ENCODE data around the gene AIF1L.

GRCh38 chr9:131050831-131051230 is 45.5 kb upstream of the AIF1L start:
- TF ChIP-seq, protein P1, sequence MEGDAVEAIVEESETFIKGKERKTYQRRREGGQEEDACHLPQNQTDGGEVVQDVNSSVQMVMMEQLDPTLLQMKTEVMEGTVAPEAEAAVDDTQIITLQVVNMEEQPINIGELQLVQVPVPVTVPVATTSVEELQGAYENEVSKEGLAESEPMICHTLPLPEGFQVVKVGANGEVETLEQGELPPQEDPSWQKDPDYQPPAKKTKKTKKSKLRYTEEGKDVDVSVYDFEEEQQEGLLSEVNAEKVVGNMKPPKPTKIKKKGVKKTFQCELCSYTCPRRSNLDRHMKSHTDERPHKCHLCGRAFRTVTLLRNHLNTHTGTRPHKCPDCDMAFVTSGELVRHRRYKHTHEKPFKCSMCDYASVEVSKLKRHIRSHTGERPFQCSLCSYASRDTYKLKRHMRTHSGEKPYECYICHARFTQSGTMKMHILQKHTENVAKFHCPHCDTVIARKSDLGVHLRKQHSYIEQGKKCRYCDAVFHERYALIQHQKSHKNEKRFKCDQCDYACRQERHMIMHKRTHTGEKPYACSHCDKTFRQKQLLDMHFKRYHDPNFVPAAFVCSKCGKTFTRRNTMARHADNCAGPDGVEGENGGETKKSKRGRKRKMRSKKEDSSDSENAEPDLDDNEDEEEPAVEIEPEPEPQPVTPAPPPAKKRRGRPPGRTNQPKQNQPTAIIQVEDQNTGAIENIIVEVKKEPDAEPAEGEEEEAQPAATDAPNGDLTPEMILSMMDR (IDR thresholded peaks at IDR 0.05): no peak
- TF ChIP-seq POLR2A (IDR thresholded peaks at IDR 0.05): no peak
